ENCODE data around the gene MRTFB. TPM values are rescaled to one million over a fixed set of nuclear protein-coding genes. Genes with fewer than 3 reads are reported as not detected.

MRTFB gene
- total and polyA plus RNA-seq, 3 donors from 2014 or later, result 41.4 to 140 (median 91.4) TPM

- no peak for DNase-seq
- Histone ChIP-seq H3K9me3 (no peaks in the 10 kb centered on the region), H3K36me3 (ENCODE audit: low read depth, missing control alignments) (no peaks in the 10 kb centered on the region), H3K4me3 (no peak overlapping the region), H3K27me3 (no peaks in the 10 kb centered on the region), H3K27ac (no peak overlapping the region), H3K4me1 (no peaks in the 10 kb centered on the region)
- TF ChIP-seq CTCF (IDR thresholded peaks at IDR 0.05) (no peak), POLR2A (IDR thresholded peaks at IDR 0.05) (no peak)
- intact Hi-C loops (cut with DNase I; ENCODE audit: low total_unique reads), result no loop called here
- 95 to 96% methylated on average over 1 of the region's 1 CpG for WGBS, 2 donors
These were observed 9.3 kb upstream of the MRTFB start for GRCh38 chr16:14061732-14062259.

GRCh38 chr16:14062261-14062660 is 8.9 kb upstream of the MRTFB start:
- no peaks in the 10 kb centered on the region for H3K9me3 ChIP-seq
- H3K27me3 ChIP-seq, result no peaks in the 10 kb centered on the region
- intact Hi-C loops (cut with DNase I; ENCODE audit: low total_unique reads), result no loop called here
- DNase-seq, result peak; percentile 3
- no peaks in the 10 kb centered on the region for H3K4me1 ChIP-seq
- H3K27ac ChIP-seq, result no peak overlapping the region
- TF ChIP-seq POLR2A (IDR thresholded peaks at IDR 0.05) (no peak), CTCF (IDR thresholded peaks at IDR 0.05) (no peak)
- WGBS, 2 donors, result 77 to 92% methylated on average over 7 of the region's 7 CpGs
- H3K36me3 ChIP-seq (ENCODE audit: low read depth, missing control alignments), result no peaks in the 10 kb centered on the region
- H3K4me3 ChIP-seq, result no peak overlapping the region

DNA sequence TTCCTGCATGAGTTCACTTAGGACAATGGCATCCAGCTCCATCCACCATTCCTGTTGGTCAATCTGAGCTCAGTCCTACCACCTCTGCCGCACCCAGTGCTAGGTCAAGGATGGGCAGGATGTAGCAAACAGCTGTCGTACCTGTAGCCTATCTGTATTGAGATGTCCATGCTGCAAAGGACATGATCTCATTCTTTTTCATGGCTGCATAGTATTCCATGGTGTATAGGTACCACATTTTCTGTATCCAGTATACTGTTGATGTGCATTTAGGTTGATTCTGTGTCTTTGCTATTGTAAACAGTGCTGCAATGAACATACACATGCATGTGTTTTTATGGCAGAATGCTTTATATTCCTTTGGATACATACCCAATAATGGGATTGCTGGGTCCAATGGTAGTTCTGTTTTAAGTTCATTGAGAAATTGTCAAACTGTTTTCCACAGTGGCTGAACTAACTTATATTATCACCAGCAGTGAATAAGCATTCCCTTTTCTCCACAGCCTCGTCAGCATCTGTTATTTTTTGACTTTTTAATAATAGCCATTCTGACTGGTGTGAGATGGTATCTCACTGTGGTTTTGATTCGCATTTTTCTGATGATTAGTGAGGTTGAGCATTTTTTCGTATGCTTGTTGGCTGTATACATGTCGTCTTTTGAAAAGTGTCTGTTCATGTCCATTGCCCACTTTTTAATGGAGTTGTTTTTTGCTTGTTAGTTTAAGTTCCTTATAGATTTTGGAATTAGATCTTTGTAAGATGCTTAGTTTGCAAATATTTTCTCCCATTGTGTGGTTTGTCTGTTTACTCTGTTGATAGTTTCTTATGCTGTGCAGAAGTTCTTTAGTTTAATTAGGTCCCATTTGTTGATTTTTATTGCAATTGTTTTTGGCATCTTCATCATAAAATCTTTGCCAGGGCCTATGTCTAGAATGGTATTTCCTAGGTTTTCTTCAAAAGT is 7.2 kb upstream of the MRTFB start:
- no peaks in the 10 kb centered on the region for H3K27me3 ChIP-seq
- WGBS, 2 donors, result 94 to 95% methylated on average over 6 of the region's 6 CpGs
- no peaks in the 10 kb centered on the region for H3K9me3 ChIP-seq
- TF ChIP-seq CTCF (IDR thresholded peaks at IDR 0.05) (no peak), POLR2A (IDR thresholded peaks at IDR 0.05) (no peak)
- DNase-seq, result peak; percentile 10
- H3K27ac ChIP-seq, result no peak overlapping the region
- no peaks in the 10 kb centered on the region for H3K36me3 ChIP-seq (ENCODE audit: low read depth, missing control alignments)
- intact Hi-C loops (cut with DNase I; ENCODE audit: low total_unique reads), result no loop called here
- H3K4me1 ChIP-seq, result no peaks in the 10 kb centered on the region
- H3K4me3 ChIP-seq, result no peak overlapping the region

- intact Hi-C loops (cut with DNase I; ENCODE audit: low total_unique reads), result no loop called here
- Histone ChIP-seq H3K27ac (no peak overlapping the region), H3K36me3 (ENCODE audit: low read depth, missing control alignments) (no peaks in the 10 kb centered on the region), H3K4me1 (peaks cover 5% of the 10 kb centered on the region), H3K27me3 (no peaks in the 10 kb centered on the region), H3K9me3 (no peaks in the 10 kb centered on the region), H3K4me3 (no peak overlapping the region)
- TF ChIP-seq POLR2A (IDR thresholded peaks at IDR 0.05), result no peak
- no peak for TF ChIP-seq CTCF (IDR thresholded peaks at IDR 0.05)
- DNase-seq, result no peak
- 60% methylated on average over 4 of the region's 4 CpGs; no CpG with 5 or more reads in 1 of the 2 donors for WGBS, 2 donors
These were observed 1.3 kb upstream of the MRTFB start for GRCh38 chr16:14069818-14070217.

Data from testis (tissue), 3 donors.